GM12892 (cell line): ENCODE results near the gene RUFY4.

Source experiments
- POLR2A ChIP-seq: IDR thresholded peaks from 2 replicates; pipeline ENCODE4 v1.6.1; 2011; ENCODE audit warnings: low read depth, low read length, control low read depth
- POLR2AphosphoS5 ChIP-seq: IDR thresholded peaks from 2 replicates; pipeline ENCODE4 v1.6.1; 2011; ENCODE audit warnings: low read depth, low read length, control low read depth

DNA sequence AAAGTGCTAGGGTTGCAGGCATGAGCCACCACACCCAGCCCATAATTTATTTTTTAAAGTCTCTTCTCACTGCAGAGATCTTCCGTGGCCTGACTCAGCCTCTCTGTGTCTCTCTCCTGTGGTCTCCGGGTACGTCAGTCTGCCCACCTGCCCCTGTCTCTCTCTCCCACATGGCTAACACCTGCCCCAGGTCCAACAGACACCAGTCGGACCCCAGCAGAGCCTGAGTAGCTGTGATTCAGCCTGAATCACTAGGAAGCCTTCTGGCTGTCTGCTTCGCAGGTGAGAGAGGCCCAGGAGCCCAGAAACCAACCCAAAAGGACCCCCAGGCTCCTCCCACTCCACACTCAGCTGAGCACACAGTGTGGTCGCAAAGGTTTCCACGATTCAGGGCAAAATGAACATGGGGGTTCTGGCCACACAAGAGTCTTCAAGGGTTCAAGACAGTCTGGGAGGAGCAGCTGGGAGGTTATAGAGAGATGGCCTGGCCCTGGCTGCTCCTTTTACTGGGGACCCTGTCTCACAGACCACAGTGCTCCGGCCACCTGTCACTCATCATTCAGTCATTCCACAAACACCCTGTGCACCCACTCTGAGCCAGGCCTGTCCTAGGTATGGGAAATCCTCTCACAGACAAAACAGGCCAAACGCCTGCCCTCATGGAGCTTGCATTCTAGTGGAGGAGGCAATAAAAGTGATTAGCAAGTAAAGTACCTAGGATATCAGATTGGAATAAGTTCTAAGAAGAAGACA, 8.6 kb downstream of the RUFY4 start:
- no peak for TF ChIP-seq POLR2AphosphoS5
- TF ChIP-seq POLR2A: no peak
